ENCODE measurements around the gene TM7SF2. TPM values are rescaled to one million over a fixed set of nuclear protein-coding genes. Genes with fewer than 3 reads are reported as not detected.

The TM7SF2 gene
- total RNA-seq, 1 experiment from 2014 or later: 74.8 TPM

DNA sequence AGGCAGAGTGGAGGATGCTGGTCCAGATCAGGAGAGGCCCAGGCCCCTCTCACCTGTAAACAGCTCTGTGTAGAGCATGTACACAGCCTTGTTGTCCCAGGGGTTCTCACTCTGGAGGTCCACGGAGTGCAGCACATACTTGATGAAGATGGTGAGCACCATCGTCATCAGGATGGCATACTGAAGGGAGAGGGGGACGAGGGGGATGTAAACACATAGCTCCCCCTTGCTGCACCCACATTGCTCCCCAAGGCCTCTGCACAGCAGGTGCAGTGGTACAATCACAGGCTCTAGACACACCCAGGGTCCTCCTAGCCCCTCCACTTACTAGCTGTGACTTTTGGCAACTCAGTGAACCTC lies 19.7 kb downstream of the TM7SF2 start:
- Histone ChIP-seq H3K23me2 (ENCODE audit: insufficient read length, low read depth, low read length, poor library complexity, severe bottlenecking) (peaks cover 14% of the 10 kb centered on the region), H3K4ac (ENCODE audit: low read depth, low read length) (no peak overlapping the region), H4K20me1 (ENCODE audit: control insufficient read depth, insufficient read depth, insufficient read length) (no peaks in the 10 kb centered on the region), H4K8ac (replicated peaks; ENCODE audit: insufficient read length, low read depth, low read length) (no peak overlapping the region), H2BK120ac (ENCODE audit: low read depth, low read length, poor library complexity, severe bottlenecking) (no peak overlapping the region), H2AK5ac (ENCODE audit: insufficient read length, low read length) (no peak overlapping the region), H3K18ac (ENCODE audit: insufficient read length, low read depth, low read length) (no peak overlapping the region), H2BK5ac (ENCODE audit: insufficient read length, low read length) (no peak overlapping the region), H4K5ac (ENCODE audit: insufficient read length, low read depth, low read length) (no peak overlapping the region), H3K4me2 (ENCODE audit: insufficient read depth, insufficient read length, low read length) (no peak overlapping the region), H3K79me2 (ENCODE audit: insufficient read depth, low read length) (no peaks in the 10 kb centered on the region), H3K4me1 (ENCODE audit: insufficient read depth, low read length) (no peaks in the 10 kb centered on the region), H3K27ac (ENCODE audit: insufficient read length, low read depth, low read length) (no peak overlapping the region), H2BK12ac (ENCODE audit: insufficient read length, low read depth, low read length) (no peak overlapping the region), H3T11ph (ENCODE audit: low read length) (no peak overlapping the region), H3K27me3 (ENCODE audit: insufficient read depth, low read length) (no peaks in the 10 kb centered on the region), H3K14ac (ENCODE audit: insufficient read depth, low read length) (no peak overlapping the region), H3K79me1 (ENCODE audit: insufficient read depth, low read depth, low read length, poor library complexity, severe bottlenecking) (no peaks in the 10 kb centered on the region), H4K91ac (ENCODE audit: insufficient read length, low read depth, low read length) (no peak overlapping the region), H2BK20ac (ENCODE audit: low read depth, low read length, poor library complexity, severe bottlenecking) (no peak overlapping the region), H2AFZ (ENCODE audit: low read length) (no peak overlapping the region), H2BK15ac (ENCODE audit: low read depth, low read length) (no peak overlapping the region), H3K23ac (ENCODE audit: insufficient read length, low read depth, low read length) (no peak overlapping the region), H3K56ac (ENCODE audit: insufficient read length, low read depth, low read length) (no peak overlapping the region), H3K9me3 (ENCODE audit: control insufficient read depth, low read depth, low read length) (no peaks in the 10 kb centered on the region), H3K9ac (ENCODE audit: extremely low read depth, insufficient read length, low read length) (no peak overlapping the region)
- no peaks in the 10 kb centered on the region for H3K27me3 Mint-ChIP-seq (ENCODE audit: low read depth)
- H3K4me3 Mint-ChIP-seq: no peak overlapping the region
- DNase-seq: no peak
- peaks cover 17 to 22% of the 10 kb centered on the region in 2 experiments for H3K4me1 Mint-ChIP-seq
- TF ChIP-seq, protein P1, sequence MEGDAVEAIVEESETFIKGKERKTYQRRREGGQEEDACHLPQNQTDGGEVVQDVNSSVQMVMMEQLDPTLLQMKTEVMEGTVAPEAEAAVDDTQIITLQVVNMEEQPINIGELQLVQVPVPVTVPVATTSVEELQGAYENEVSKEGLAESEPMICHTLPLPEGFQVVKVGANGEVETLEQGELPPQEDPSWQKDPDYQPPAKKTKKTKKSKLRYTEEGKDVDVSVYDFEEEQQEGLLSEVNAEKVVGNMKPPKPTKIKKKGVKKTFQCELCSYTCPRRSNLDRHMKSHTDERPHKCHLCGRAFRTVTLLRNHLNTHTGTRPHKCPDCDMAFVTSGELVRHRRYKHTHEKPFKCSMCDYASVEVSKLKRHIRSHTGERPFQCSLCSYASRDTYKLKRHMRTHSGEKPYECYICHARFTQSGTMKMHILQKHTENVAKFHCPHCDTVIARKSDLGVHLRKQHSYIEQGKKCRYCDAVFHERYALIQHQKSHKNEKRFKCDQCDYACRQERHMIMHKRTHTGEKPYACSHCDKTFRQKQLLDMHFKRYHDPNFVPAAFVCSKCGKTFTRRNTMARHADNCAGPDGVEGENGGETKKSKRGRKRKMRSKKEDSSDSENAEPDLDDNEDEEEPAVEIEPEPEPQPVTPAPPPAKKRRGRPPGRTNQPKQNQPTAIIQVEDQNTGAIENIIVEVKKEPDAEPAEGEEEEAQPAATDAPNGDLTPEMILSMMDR (conservative IDR thresholded peaks at IDR 0.05): no peak
- H3K27ac Mint-ChIP-seq: no peak overlapping the region; a peak in 2 of 7 replicates
- peaks cover 8 to 46% (median 42%) of the 10 kb centered on the region in 3 experiments; a peak in 6 of 7 replicates for H3K36me3 Mint-ChIP-seq (ENCODE audit: insufficient read depth in 1 of 3, low read depth in 3 of 3)
- no peaks in the 10 kb centered on the region; a peak in 1 of 5 replicates for H3K9me3 Mint-ChIP-seq
- WGBS (ENCODE audit: extremely low coverage, insufficient read length, low lambda C conversion rate): no CpG with 5 or more reads among the region's 3 CpGs
